HUES64 (cell line): ENCODE measurements around the gene ALPL.
"Not testable (repeated sequence)": the region's sequence is repeated elsewhere in the genome, so short reads cannot be mapped to it uniquely, and the experiment has no call there.

Experiments used
- H3K27ac ChIP-seq: 2 replicates; pipeline ENCODE4 v1.7.0; 2013; ENCODE audit warnings: low read depth, low read length, inconsistent platforms
- H3K27me3 ChIP-seq: 2 replicates; pipeline ENCODE4 v1.6.1; 2013; ENCODE audit warnings: mild to moderate bottlenecking, low read length; ENCODE audit not compliant: insufficient read depth
- H3K36me3 ChIP-seq: 2 replicates; pipeline ENCODE4 v1.6.1; 2013; ENCODE audit warnings: mild to moderate bottlenecking, low read length; ENCODE audit not compliant: insufficient read depth
- H3K4me1 ChIP-seq: 2 replicates; pipeline ENCODE4 v1.6.1; 2013; ENCODE audit warnings: mild to moderate bottlenecking, low read length, moderate library complexity; ENCODE audit not compliant: insufficient read depth
- H3K4me3 ChIP-seq: 2 replicates; pipeline ENCODE4 v1.5.1; 2013; ENCODE audit warnings: mild to moderate bottlenecking, low read length, moderate library complexity
- H3K9ac ChIP-seq: 2 replicates; pipeline ENCODE4 v1.6.1; 2013; ENCODE audit warnings: mild to moderate bottlenecking, low read depth, low read length
- H3K9me3 ChIP-seq: 2 replicates; pipeline ENCODE4 v1.6.1; 2013; ENCODE audit warnings: low read depth, low read length; ENCODE audit not compliant: insufficient read depth
- WGBS: fragments of 150-250, 120-280 bp; methylation state at CpG from one replicate; pipeline ENCODE4 v1.1.7; 2013; ENCODE audit warnings: missing lambda C conversion rate; 5-methylcytosine and 5-hydroxymethylcytosine counted together

Gene ALPL

DNA sequence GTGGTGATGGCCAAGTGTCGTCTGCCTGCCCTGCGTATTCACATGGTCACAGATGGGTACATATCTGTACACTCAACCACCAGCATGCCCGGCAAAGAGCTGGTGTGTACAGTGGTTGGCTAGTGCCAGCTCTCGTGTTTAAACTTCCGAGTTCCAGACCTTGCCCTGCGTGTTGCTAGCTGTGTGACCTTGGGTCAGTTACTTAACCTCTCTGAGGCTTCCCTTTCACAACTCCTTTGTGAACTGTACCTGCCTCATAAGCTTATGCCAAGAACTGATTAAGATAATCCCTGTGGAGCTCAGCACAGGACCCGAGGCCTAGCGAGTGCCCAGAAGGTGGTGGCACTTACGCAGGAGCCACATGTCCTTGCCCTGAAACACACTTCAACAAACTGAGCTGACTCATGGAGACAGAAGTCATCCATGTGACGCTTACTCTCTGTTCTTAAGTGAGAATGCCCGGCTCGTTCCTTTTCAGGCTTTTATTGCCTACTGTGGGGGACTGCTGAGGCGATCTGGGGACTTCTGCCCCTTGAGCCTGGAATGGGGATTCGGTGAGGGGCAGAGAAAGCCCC is 55.4 kb downstream of the ALPL start:
- no peak overlapping the region for H3K4me3 ChIP-seq
- H3K27me3 ChIP-seq = no peaks in the 10 kb centered on the region
- H3K36me3 ChIP-seq = peaks cover 21% of the 10 kb centered on the region
- no peak overlapping the region for H3K9ac ChIP-seq
- H3K27ac ChIP-seq = no peak overlapping the region
- no peaks in the 10 kb centered on the region for H3K9me3 ChIP-seq
- 96% methylated on average over 14 of the region's 14 CpGs for WGBS
- H3K4me1 ChIP-seq = no peaks in the 10 kb centered on the region

- H3K27ac ChIP-seq = no peak overlapping the region
- peaks cover 21% of the 10 kb centered on the region for H3K36me3 ChIP-seq
- H3K9me3 ChIP-seq = no peaks in the 10 kb centered on the region
- H3K9ac ChIP-seq = no peak overlapping the region
- no peaks in the 10 kb centered on the region for H3K27me3 ChIP-seq
- H3K4me3 ChIP-seq = no peak overlapping the region
- H3K4me1 ChIP-seq = no peaks in the 10 kb centered on the region
- 77% methylated on average over 8 of the region's 8 CpGs for WGBS
Measured at GRCh38 chr1:21565285-21565684, 56.1 kb downstream of the ALPL start.

DNA sequence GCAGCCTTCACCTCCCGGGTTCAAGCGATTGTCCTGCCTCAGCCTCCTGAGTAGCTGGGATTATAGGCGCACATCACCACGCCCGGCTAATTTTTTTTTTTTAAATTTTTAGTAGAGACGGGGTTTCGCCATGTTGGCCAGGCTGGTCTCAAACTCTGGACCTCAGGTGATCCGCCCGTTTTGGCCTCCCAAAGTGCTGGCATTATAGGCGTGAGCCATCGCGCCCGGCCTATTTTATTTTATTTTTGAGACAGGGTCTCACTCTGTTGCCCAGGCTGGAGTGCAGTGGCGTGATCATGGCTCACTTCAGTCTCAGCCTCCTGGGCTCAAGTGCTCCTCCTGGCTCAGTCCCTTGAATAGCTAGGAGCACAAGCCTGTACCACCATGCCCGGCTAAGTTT is 57.1 kb downstream of the ALPL start:
- H3K27ac ChIP-seq, H3K27me3 ChIP-seq, H3K4me1 ChIP-seq, H3K9ac ChIP-seq, H3K4me3 ChIP-seq, H3K9me3 ChIP-seq: not testable (repeated sequence)
- WGBS = 94% methylated on average over 15 of the region's 15 CpGs
- H3K36me3 ChIP-seq = peaks cover 17% of the 10 kb centered on the region

DNA sequence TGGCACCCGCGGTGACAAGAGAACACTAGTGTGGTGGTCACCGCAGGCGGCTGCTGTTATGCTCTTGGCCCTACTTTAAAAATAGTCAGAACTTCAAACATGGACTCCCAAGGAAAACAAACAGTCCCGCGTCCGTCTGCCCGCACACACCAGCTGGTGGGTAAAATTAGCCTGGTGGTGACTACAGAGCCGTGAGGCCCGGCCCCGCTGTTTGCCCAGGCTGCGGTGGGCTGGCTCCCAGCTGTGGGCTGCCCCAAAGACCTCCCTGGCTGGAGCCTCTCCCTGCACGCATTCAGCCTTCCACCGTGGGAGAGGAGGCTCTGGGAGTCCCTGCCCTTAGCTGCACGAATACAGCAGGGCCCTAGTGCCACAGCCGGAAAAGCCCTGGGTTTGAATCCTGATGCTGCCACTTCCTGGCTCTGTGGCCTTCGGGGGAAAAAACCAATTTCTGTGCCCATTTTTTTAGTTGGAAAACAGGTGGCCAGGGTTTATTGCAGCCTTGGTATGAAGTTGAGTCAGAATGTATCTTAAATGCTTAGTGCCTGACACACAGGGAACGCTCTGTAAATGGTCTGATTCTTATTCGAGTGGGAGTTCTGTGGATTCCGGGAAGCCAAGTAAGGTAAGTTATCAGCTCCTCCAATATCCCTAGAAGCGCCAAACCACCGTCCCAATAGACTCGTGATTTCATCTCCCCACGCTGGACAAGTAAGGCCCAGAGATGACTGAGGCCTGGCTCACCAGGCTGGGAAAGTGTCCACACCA is 58.2 kb downstream of the ALPL start:
- H3K9ac ChIP-seq = no peak overlapping the region
- no peak overlapping the region for H3K4me3 ChIP-seq
- WGBS = 92% methylated on average over 24 of the region's 24 CpGs
- H3K4me1 ChIP-seq = no peaks in the 10 kb centered on the region
- peaks cover 11% of the 10 kb centered on the region for H3K36me3 ChIP-seq
- H3K9me3 ChIP-seq = no peaks in the 10 kb centered on the region
- H3K27me3 ChIP-seq = no peaks in the 10 kb centered on the region
- no peak overlapping the region for H3K27ac ChIP-seq

- Histone ChIP-seq H3K27ac (no peak overlapping the region), H3K9me3 (no peaks in the 10 kb centered on the region), H3K4me3 (no peak overlapping the region), H3K9ac (no peak overlapping the region), H3K27me3 (no peaks in the 10 kb centered on the region), H3K4me1 (no peaks in the 10 kb centered on the region), H3K36me3 (peaks cover 11% of the 10 kb centered on the region)
- 88% methylated on average over 15 of the region's 15 CpGs for WGBS
Measured at GRCh38 chr1:21568006-21568746, 59.0 kb downstream of the ALPL start.

GRCh38 chr1:21568809-21569385 is 59.7 kb downstream of the ALPL start:
- Histone ChIP-seq H3K27me3 (no peaks in the 10 kb centered on the region), H3K4me1 (no peaks in the 10 kb centered on the region), H3K36me3 (peaks cover 11% of the 10 kb centered on the region), H3K9me3 (no peaks in the 10 kb centered on the region), H3K27ac (no peak overlapping the region), H3K4me3 (no peak overlapping the region), H3K9ac (no peak overlapping the region)
- WGBS = 85% methylated on average over 10 of the region's 10 CpGs

DNA sequence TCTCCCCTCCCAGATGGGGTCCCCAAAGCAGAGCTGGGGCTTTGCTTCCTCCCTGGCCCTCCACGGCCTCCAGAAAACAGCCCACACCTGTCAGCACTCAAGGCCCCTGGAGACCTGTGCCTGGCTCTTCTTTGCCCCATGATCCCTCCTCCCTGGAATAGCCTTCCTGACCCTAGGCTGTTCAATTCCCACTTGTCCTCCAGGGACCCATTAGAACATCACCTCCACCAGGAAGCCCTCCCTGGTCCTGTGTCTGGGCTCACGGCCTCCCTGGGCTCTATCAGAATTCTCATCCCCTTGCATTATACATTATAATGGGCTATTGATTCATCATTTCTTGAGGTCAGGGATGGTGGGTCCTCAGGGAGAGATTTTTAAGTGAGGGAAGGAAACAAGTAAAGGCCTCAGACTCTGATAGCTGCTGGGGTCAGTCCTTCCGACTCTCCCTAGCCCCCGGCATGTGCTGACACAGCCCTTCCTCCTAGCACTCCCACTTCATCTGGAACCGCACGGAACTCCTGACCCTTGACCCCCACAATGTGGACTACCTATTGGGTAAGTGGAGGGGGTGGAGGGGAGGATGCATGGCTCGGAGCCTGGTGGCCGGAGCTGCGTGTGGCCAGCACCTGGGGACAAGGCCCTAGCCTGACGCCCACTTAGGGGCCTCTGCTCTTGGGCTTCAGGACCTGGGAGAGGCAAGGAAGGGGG is 60.8 kb downstream of the ALPL start:
- H3K4me3 ChIP-seq = no peak overlapping the region
- H3K9ac ChIP-seq = no peak overlapping the region
- 91% methylated on average over 10 of the region's 10 CpGs for WGBS
- H3K4me1 ChIP-seq = peaks cover 6% of the 10 kb centered on the region
- no peaks in the 10 kb centered on the region for H3K9me3 ChIP-seq
- H3K27me3 ChIP-seq = no peaks in the 10 kb centered on the region
- H3K36me3 ChIP-seq = peaks cover 5% of the 10 kb centered on the region
- H3K27ac ChIP-seq = no peak overlapping the region

DNA sequence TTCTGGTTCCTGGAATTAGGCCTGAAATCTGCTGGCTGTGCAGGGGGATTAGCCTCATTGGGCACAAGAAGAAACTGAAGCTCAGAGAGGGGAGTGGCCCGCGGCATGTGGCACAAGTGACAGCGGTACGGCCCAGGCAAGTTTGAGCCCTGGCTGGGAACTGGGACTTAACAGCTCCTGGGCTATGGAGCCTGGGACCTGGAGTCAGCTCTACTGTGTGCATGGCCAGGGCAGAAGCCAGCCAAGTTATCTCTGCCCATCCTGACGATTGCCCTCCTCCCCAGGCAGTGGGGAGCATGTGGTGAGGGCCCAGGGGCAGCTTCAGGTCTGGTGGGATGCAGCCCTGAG is 61.3 kb downstream of the ALPL start:
- WGBS = 96% methylated on average over 5 of the region's 5 CpGs
- Histone ChIP-seq H3K36me3 (peaks cover 4% of the 10 kb centered on the region), H3K9me3 (no peaks in the 10 kb centered on the region), H3K27me3 (no peaks in the 10 kb centered on the region), H3K4me3 (no peak overlapping the region), H3K4me1 (peaks cover 9% of the 10 kb centered on the region), H3K27ac (no peak overlapping the region), H3K9ac (no peak overlapping the region)

GRCh38 chr1:21570885-21571284 is 61.7 kb downstream of the ALPL start:
- Histone ChIP-seq H3K36me3 (peaks cover 4% of the 10 kb centered on the region), H3K4me3 (no peak overlapping the region), H3K27me3 (no peaks in the 10 kb centered on the region), H3K4me1 (peaks cover 9% of the 10 kb centered on the region), H3K27ac (no peak overlapping the region), H3K9me3 (no peaks in the 10 kb centered on the region), H3K9ac (no peak overlapping the region)
- WGBS = 91% methylated on average over 4 of the region's 4 CpGs

DNA sequence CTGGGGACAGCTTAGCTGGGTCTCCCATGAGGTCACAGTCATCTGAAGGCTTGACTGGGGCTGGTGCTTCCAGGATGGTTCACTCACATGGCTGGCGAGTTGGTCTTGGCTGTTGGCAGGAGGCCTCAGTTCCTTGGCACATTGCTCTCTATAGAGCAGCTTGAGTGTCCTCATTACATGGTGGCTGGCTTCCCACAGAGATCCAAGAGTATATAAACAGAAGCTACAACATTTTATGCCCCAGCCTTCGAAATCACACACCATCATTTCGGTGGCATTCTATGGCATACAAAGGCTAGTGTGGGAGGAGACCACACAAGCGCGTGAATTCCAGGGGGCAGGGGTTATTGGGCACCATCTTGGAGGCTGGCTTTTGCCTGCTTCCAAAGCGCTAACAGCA is 63.0 kb downstream of the ALPL start:
- H3K27me3 ChIP-seq = no peaks in the 10 kb centered on the region
- H3K36me3 ChIP-seq = peaks cover 4% of the 10 kb centered on the region; the same call in 1 of the 2 replicates
- H3K4me3 ChIP-seq = no peak overlapping the region
- peaks cover 9% of the 10 kb centered on the region for H3K4me1 ChIP-seq
- H3K9ac ChIP-seq = no peak overlapping the region
- no peak overlapping the region for H3K27ac ChIP-seq
- no peaks in the 10 kb centered on the region for H3K9me3 ChIP-seq
- WGBS = 96% methylated on average over 6 of the region's 6 CpGs
